K562 (cell line): ENCODE results near the gene FRMD4A. TPM values are rescaled to one million over a fixed set of nuclear protein-coding genes. Genes with fewer than 3 reads are reported as not detected.

Experiments used
- ATAC-seq: fragments of 200-7000 bp; cut with Tn5 transposase; 3 replicates; pipeline ENCODE4 v1.9.1; 2020; ENCODE audit warnings: moderate library complexity
- BruUV-seq: library from RNA; stranded (reverse); fragments of 400-500 nt; replicated peaks from 2 replicates; lab custom pipeline; 2021; lab: Mats Ljungman, UMichigan
- CTCF ChIA-PET: fragments of 300-600 bp; formaldehyde crosslinking; extraction: SDS; loops from one replicate; lab custom pipeline; 2021; ENCODE audit warnings: low intra/inter-chr PET ratio; lab: Yijun Ruan, JAX
- POLR2A ChIA-PET: fragments of 300-600, 350-650 bp; sonication (Branson Sonifier 250); formaldehyde crosslinking; extraction: SDS; loops from one replicate; lab custom pipeline; 2021; ENCODE audit warnings: antibody characterized with exemption, inconsistent platforms; lab: Yijun Ruan, JAX
- DNase-seq, 4 experiments: peaks; one replicate each; pipeline versions ENCODE4 v3.0.0 to v3.0.0-alpha.2; 2011 to 2018; ENCODE audit warnings: low spot score in 3 of 4, mixed read lengths in 3 of 4; ENCODE audit errors: extremely low read depth in 1 of 4
- FAIRE-seq: peaks from 2 replicates; lab custom pipeline; 2011; peaks lifted over from hg19 to GRCh38; lab: Jason Lieb, UNC
- H2AFZ ChIP-seq: 2 replicates; pipeline ENCODE4 v1.6.0; 2011; ENCODE audit warnings: low read depth, low read length, control low read depth, inconsistent platforms
- H3K27ac ChIP-seq: fragments of 200-600 bp; 3 replicates; pipeline ENCODE4 v1.8.0; 2011; ENCODE audit warnings: low read depth, mild to moderate bottlenecking, control low read depth, inconsistent platforms, low read length, moderate library complexity, mixed read lengths; ENCODE audit errors: extremely low read depth
- H3K27me3 ChIP-seq, 2 experiments: fragments of 300-600 bp in 1 of 2; 2 replicates in 1 of 2; 3 replicates in 1 of 2; pipeline versions ENCODE4 v1.6.0 to v1.8.0; 2011; ENCODE audit warnings: inconsistent platforms in 2 of 2, low read length in 2 of 2, mild to moderate bottlenecking in 1 of 2, mixed read lengths in 1 of 2, moderate library complexity in 1 of 2; ENCODE audit not compliant: control insufficient read depth in 2 of 2, insufficient read depth in 2 of 2
- H3K36me3 ChIP-seq: fragments of 300-600 bp; 3 replicates; pipeline ENCODE4 v1.8.0; 2011; ENCODE audit warnings: mild to moderate bottlenecking, low read length, inconsistent platforms; ENCODE audit not compliant: control insufficient read depth, insufficient read depth
- H3K4me1 ChIP-seq, 2 experiments: fragments of 200-600 bp in 1 of 2; replicated peaks in 1 of 2; 2 replicates in 1 of 2; 3 replicates in 1 of 2; pipeline versions ENCODE4 v1.5.1 to v1.8.0; 2011; ENCODE audit warnings: inconsistent platforms in 2 of 2, low read length in 2 of 2, mild to moderate bottlenecking in 1 of 2, mixed read lengths in 1 of 2, moderate library complexity in 1 of 2; ENCODE audit not compliant: control insufficient read depth in 2 of 2, insufficient read depth in 2 of 2
- H3K4me2 ChIP-seq: 2 replicates; pipeline ENCODE4 v1.6.1; 2011; ENCODE audit warnings: low read length, control low read depth, inconsistent platforms, mixed read lengths; ENCODE audit not compliant: insufficient read depth
- H3K4me3 ChIP-seq: fragments of 200-600 bp; sonication (generic), shearing (Covaris generic); 2 replicates; pipeline ENCODE4 v1.5.1; 2016; ENCODE audit warnings: control low read depth, inconsistent platforms
- H3K79me2 ChIP-seq: fragments of 200-600 bp; 3 replicates; pipeline ENCODE4 v1.8.0; 2011; ENCODE audit warnings: low read length, inconsistent platforms; ENCODE audit not compliant: control insufficient read depth, insufficient read depth
- H3K9ac ChIP-seq, 2 experiments: 2 replicates each; pipeline versions ENCODE4 v1.6.0 to v1.6.1; 2011; ENCODE audit warnings: low read depth in 2 of 2, low read length in 2 of 2, control low read depth in 1 of 2, inconsistent platforms in 1 of 2, mild to moderate bottlenecking in 1 of 2, mixed read lengths in 1 of 2; ENCODE audit not compliant: insufficient read depth in 1 of 2
- H3K9me1 ChIP-seq: one replicate; pipeline ENCODE4 v1.6.0; 2011; ENCODE audit warnings: inconsistent platforms, mild to moderate bottlenecking, low read length, moderate library complexity; ENCODE audit not compliant: control insufficient read depth, insufficient read depth
- H3K9me3 ChIP-seq: replicated peaks from 2 replicates; pipeline ENCODE4 v1.5.1; 2011; ENCODE audit warnings: low read depth, low read length, inconsistent platforms; ENCODE audit not compliant: control insufficient read depth, insufficient read depth
- H4K20me1 ChIP-seq: replicated peaks from 2 replicates; pipeline ENCODE4 v1.6.1; 2011; ENCODE audit warnings: low read length, inconsistent platforms, mixed read lengths; ENCODE audit not compliant: control insufficient read depth, insufficient read depth
- CREBBP ChIP-seq: IDR thresholded peaks from one replicate; pipeline ENCODE4 v1.6.1; 2012; ENCODE audit warnings: low read depth, mild to moderate bottlenecking, control low read depth, inconsistent platforms, low read length
- HDAC6 ChIP-seq: IDR thresholded peaks from 2 replicates; pipeline ENCODE4 v1.6.1; 2012; ENCODE audit warnings: low read depth, mild to moderate bottlenecking, control low read depth, inconsistent platforms, low read length, moderate library complexity
- HMG20A ChIP-seq: fragments of 450-650 bp; formaldehyde crosslinking; conservative IDR thresholded peaks from 2 replicates; pipeline ENCODE4 v1.4.0; 2020; ENCODE audit warnings: mild to moderate bottlenecking, mixed read lengths
- JUND ChIP-seq, 2 experiments: IDR thresholded peaks; 2 replicates in 1 of 2; 3 replicates in 1 of 2; pipeline ENCODE4 v1.6.1; 2011; ENCODE audit warnings: borderline replicate concordance in 2 of 2, low read depth in 2 of 2, low read length in 2 of 2, improper control_type of control experiment in 1 of 2, missing biosample characterization in 1 of 2, missing genetic modification characterization in 1 of 2, missing genetic modification reagents in 1 of 2
- KDM5B ChIP-seq: fragments of 200-600 bp; sonication (generic); IDR thresholded peaks from 2 replicates; pipeline ENCODE4 v1.6.1; 2012; ENCODE audit warnings: low read depth, mild to moderate bottlenecking, moderate library complexity, low read length, control low read depth, inconsistent platforms; ENCODE audit not compliant: insufficient replicate concordance
- KLF1 ChIP-seq: fragments of 450-650 bp; IDR thresholded peaks from 2 replicates; pipeline ENCODE4 v1.6.1; 2016; ENCODE audit warnings: missing genetic modification characterization, missing compliant biosample characterization
- MTA3 ChIP-seq: fragments of 450-650 bp; formaldehyde crosslinking; IDR thresholded peaks from 2 replicates; pipeline ENCODE4 v1.6.1; 2017; ENCODE audit warnings: mild to moderate bottlenecking, borderline replicate concordance
- PYGO2 ChIP-seq: fragments of 450-650 bp; IDR thresholded peaks from 2 replicates; pipeline ENCODE4 v1.6.1; 2016; ENCODE audit warnings: mild to moderate bottlenecking, missing genetic modification characterization, moderate library complexity, missing compliant biosample characterization
- RBM14 ChIP-seq: fragments of 200-400 bp; formaldehyde crosslinking; IDR thresholded peaks from 2 replicates; pipeline ENCODE4 v1.6.1; 2018; ENCODE audit warnings: low read depth, mild to moderate bottlenecking, low read length, moderate library complexity, borderline replicate concordance; ENCODE audit not compliant: insufficient read depth
- RBM15 ChIP-seq: fragments of 200-400 bp; formaldehyde crosslinking; IDR thresholded peaks from 2 replicates; pipeline ENCODE4 v1.6.1; 2018; ENCODE audit warnings: mild to moderate bottlenecking, low read length, moderate library complexity; ENCODE audit not compliant: insufficient read depth
- SAFB2 ChIP-seq: fragments of 200-400 bp; formaldehyde crosslinking; IDR thresholded peaks from 2 replicates; pipeline ENCODE4 v1.6.1; 2018; ENCODE audit warnings: borderline replicate concordance, low read length, low read depth, moderate library complexity; ENCODE audit not compliant: severe bottlenecking
- SMAD4 ChIP-seq: fragments of 250-450 bp; sonication (Bioruptor Pico); conservative IDR thresholded peaks from 2 replicates; pipeline ENCODE4 v1.8.0; 2021; ENCODE audit warnings: inconsistent platforms, mild to moderate bottlenecking, moderate library complexity
- SMARCE1 ChIP-seq: fragments of 450-650 bp; IDR thresholded peaks from 2 replicates; pipeline ENCODE4 v1.7.1; 2016; ENCODE audit warnings: mild to moderate bottlenecking
- SP2 ChIP-seq: IDR thresholded peaks from 2 replicates; pipeline ENCODE4 v1.6.1; 2011; ENCODE audit warnings: mild to moderate bottlenecking, low read depth, low read length, moderate library complexity; ENCODE audit not compliant: poor library complexity, severe bottlenecking; ENCODE audit errors: extremely low read depth
- YBX1 ChIP-seq: fragments of 450-650 bp; IDR thresholded peaks from 2 replicates; pipeline ENCODE4 v1.7.1; 2016; ENCODE audit warnings: mild to moderate bottlenecking
- ZBTB8A ChIP-seq: fragments of 450-650 bp; IDR thresholded peaks from 2 replicates; pipeline ENCODE4 v1.6.1; 2018; ENCODE audit warnings: mild to moderate bottlenecking, moderate library complexity; ENCODE audit not compliant: partially characterized antibody
- ZNF124 ChIP-seq: sonication (generic); formaldehyde crosslinking; IDR thresholded peaks from 2 replicates; pipeline ENCODE4 v1.8.1; 2022; ENCODE audit warnings: missing genetic modification reagents
- ZNF133 ChIP-seq: fragments of 250-450 bp; sonication (Bioruptor Pico); IDR thresholded peaks from 2 replicates; pipeline ENCODE4 v1.4.0; 2020; ENCODE audit warnings: mild to moderate bottlenecking
- ZNF175 ChIP-seq: fragments of 200-800 bp; sonication (Bioruptor generic); IDR thresholded peaks from 2 replicates; pipeline ENCODE4 v1.6.1; 2016; ENCODE audit warnings: low read depth, mild to moderate bottlenecking, missing genetic modification characterization, missing compliant biosample characterization
- ZNF280A ChIP-seq: fragments of 450-650 bp; IDR thresholded peaks from 2 replicates; pipeline ENCODE4 v1.6.1; 2018; ENCODE audit warnings: mild to moderate bottlenecking, low read depth; ENCODE audit not compliant: partially characterized antibody
- ZNF644 ChIP-seq: fragments of 200-800 bp; sonication (Bioruptor generic); IDR thresholded peaks from 2 replicates; pipeline ENCODE4 v1.6.1; 2016; ENCODE audit warnings: low read depth, missing genetic modification characterization, missing compliant biosample characterization
- WGBS: fragments of 100-300 bp; shearing (Covaris generic); methylation state at CpG from one replicate; pipeline ENCODE4 v1.1.6; 2016; ENCODE audit warnings: low coverage, mixed read lengths; ENCODE audit not compliant: insufficient coverage; ENCODE audit errors: missing lambda C conversion rate; 5-methylcytosine and 5-hydroxymethylcytosine counted together
- in situ Hi-C: fragments of 300-500 bp; cut with MboI; formaldehyde crosslinking; loops from 4 replicates; pipeline ENCODE4 v1.15.0; 2018; ENCODE audit warnings: inconsistent platforms, mixed read lengths
- intact Hi-C: fragments of 100-400 bp; cut with micrococcal nuclease; formaldehyde crosslinking; loops from 2 replicates; pipeline ENCODE4 v1.14.2; 2022
- polyA plus RNA-seq, 8 experiments: library from polyadenylated mRNA; depleted of rRNA in 4 of 8; stranded (reverse) in 5 of 8; unstranded in 3 of 8; fragments of >200 nt; fragmentation: Nextera tagmentation in 2 of 8; fragmentation: Illumina TruSeq in 1 of 8; extraction: Ambion mirVana in 2 of 8; extraction: Trizol in 1 of 8; gene quantifications; 2 replicates each; pipeline versions ENCODE4 v1.2.1 to v1.2.3, GENCODE V29; 2011 to 2014; ENCODE audit warnings: inconsistent platforms in 1 of 8, missing spikeins in 1 of 8
- total RNA-seq, 7 experiments: library from RNA; depleted of rRNA in 6 of 7; stranded (reverse); fragments of >200 nt in 6 of 7; fragmentation: Illumina TruSeq in 2 of 7; extraction: Trizol in 2 of 7; gene quantifications; 2 replicates each; pipeline versions ENCODE4 v1.2.1 to v1.2.3, GENCODE V29; 2011 to 2021; ENCODE audit warnings: low replicate concordance in 1 of 7

The FRMD4A gene
- total and polyA plus RNA-seq, 9 of the 15 experiments (the other 6 are each of a cell fraction or from before 2014, with no cell fraction given), result 0.80 to 5.2 (median 3.0) TPM

- TF ChIP-seq PYGO2, result no peak
- TF ChIP-seq KLF1 (tag), result no peak
- no peak for TF ChIP-seq ZNF644 (tag)
- TF ChIP-seq HDAC6, result no peak
- no peak for TF ChIP-seq HMG20A (CRISPR knock-in tag)
- no peak for TF ChIP-seq SAFB2
- TF ChIP-seq MTA3, result no peak
- TF ChIP-seq YBX1, result no peak
- TF ChIP-seq ZNF280A, result no peak
Measured at GRCh38 chr10:14120812-14121211, 209.9 kb downstream of the FRMD4A start (continued).

- no peak overlapping the region for H2AFZ ChIP-seq
- H3K79me2 ChIP-seq, result no peaks in the 10 kb centered on the region
- 0% methylated on average over 4 of the region's 4 CpGs for WGBS
- intact Hi-C loops, result no loop called here
- no peaks in the 10 kb centered on the region for H3K36me3 ChIP-seq
- TF ChIP-seq ZBTB8A (no peak), KDM5B (no peak), SMARCE1 (no peak), ZNF175 (CRISPR knock-in tag) (no peak), RBM14 (no peak), RBM15 (no peak), CREBBP (no peak), SP2 (no peak), ZNF133 (CRISPR knock-in tag) (no peak), SMAD4 (CRISPR knock-in tag) (no peak), ZNF124 (CRISPR knock-in tag) (no peak), KLF1 (tag) (no peak), JUND (IDR thresholded peaks at IDR 0.05; ENCODE audit: borderline replicate concordance, low read depth, low read length) (no peak), JUND (tag; IDR thresholded peaks at IDR 0.05; ENCODE audit: borderline replicate concordance, low read depth, low read length) (no peak)
- POLR2A ChIA-PET, result no interaction called here
- H3K27me3 ChIP-seq, result peaks cover 2 to 19% of the 10 kb centered on the region in 2 experiments; a peak in 4 of 5 replicates
- BruUV-seq, result no TSS peak
- no peak for ATAC-seq
- no peak for DNase-seq
- H4K20me1 ChIP-seq, result no peaks in the 10 kb centered on the region
- CTCF ChIA-PET, result no interaction called here
- H3K9me1 ChIP-seq, result no peaks in the 10 kb centered on the region
- H3K4me3 ChIP-seq, result no peak overlapping the region
- H3K9ac ChIP-seq, result no peak overlapping the region
- in situ Hi-C loops, result no loop called here
- FAIRE-seq, result no peak
- no peaks in the 10 kb centered on the region for H3K4me1 ChIP-seq
- H3K9me3 ChIP-seq, result no peaks in the 10 kb centered on the region
- H3K4me2 ChIP-seq, result no peak overlapping the region
- no peak overlapping the region for H3K27ac ChIP-seq
Measured at GRCh38 chr10:14118953-14119352, 211.8 kb downstream of the FRMD4A start.
